SIG-M5 treated with dmso at 0.1 percent for 504 hours (cell line): ENCODE measurements around the gene ADRA1B.

Experiments used
- DNase-seq: peaks from one replicate; lab custom pipeline; 2025; ENCODE audit not compliant: unreplicated experiment; lab: John Stamatoyannopoulos, UW

Gene ADRA1B

GRCh38 chr5:159928122-159928909 is 12.0 kb downstream of the ADRA1B start:
- DNase-seq = no peak

DNA sequence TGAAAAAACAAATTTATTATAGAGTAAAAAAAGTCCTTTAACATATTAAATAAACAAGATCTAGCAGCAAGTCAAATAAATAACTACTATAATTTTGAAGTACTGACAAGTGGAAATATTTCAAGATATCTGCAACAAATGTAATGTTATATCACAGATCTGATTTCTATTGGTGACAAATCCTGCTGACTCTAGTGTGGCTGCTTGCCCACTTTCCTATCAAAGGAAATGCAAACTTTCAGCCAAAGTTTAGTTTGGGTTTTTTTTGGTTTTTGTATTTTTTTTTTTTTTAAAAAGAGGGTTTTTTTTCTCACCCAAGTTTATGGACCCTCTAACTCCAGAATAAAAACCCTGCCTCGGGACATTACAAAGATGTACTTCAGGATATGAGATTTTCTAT is 12.9 kb downstream of the ADRA1B start:
- no peak for DNase-seq

GRCh38 chr5:159933531-159934485 is 17.5 kb downstream of the ADRA1B start:
- DNase-seq = no peak

- DNase-seq = no peak
Measured at GRCh38 chr5:159935946-159936345, 19.7 kb downstream of the ADRA1B start.

DNA sequence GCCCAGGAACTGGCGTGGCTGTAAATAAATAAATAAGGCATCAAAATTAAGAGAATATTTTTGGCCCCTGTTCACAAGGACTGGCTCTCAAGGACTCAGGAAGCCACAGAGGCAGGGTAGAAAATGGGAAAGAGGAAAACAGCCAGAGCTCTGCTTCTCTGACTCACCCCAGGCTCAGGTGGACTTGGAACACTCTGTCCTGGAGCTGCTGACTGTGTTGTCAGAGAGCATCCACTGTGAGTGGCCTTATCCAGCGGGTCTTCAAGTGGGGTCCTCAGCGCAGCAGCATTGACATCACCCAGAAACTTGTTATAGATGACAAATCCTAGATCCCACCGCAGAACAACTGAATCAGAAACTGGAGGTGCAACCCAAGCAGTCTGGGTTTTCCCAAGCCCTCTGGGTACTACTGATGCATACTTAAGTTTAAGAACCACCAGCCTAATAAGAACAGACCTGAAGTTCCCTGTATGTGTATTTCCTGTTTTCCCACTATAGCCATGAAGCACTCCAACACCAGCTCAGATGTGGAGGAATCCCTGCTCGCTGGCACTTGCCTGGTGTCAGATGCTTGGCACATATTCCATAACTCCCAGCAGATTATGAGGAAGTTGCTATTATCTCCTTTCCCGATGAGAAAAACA is 20.5 kb downstream of the ADRA1B start:
- DNase-seq = no peak

DNA sequence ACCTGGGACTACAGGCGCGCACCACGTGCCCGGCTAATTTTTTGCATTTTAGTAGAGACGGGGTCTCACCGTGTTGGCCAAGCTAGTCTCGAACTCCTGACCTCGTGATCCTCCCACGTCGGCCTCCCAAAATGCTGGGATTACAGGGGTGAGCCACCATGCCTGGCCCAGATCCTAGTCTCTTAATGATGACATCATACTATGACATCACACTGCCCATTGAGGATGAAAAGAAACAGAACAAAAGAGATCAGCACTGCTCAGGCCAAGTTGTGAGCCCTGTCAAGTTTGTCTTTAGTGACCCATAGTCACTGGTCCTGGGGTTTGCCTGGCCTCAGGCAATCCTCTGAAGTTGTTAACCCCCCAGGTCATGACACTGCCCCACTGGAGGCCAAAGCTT is 21.3 kb downstream of the ADRA1B start:
- no peak for DNase-seq

DNA sequence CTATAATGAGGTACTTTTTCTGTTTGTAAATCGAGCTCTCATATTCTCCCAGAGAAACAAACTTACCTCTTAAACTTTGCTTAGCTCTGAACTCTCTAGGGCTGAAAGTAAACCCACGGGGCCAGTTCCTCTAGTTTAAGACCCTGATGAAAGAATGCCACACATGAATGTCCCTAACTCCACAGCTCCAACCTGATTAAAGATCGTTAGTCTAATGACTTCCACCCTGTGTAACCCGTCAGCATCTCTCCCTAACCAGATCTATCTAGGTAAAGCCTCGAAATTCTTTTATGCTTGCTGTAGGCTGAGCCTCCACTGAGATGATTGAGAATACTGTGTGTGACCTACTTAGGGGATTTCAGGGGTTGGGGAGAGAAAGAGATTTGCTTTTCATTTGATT is 27.0 kb downstream of the ADRA1B start:
- no peak for DNase-seq

GRCh38 chr5:159944056-159944600 is 27.8 kb downstream of the ADRA1B start:
- no peak for DNase-seq

GRCh38 chr5:159945359-159945758 is 29.1 kb downstream of the ADRA1B start:
- no peak for DNase-seq

DNA sequence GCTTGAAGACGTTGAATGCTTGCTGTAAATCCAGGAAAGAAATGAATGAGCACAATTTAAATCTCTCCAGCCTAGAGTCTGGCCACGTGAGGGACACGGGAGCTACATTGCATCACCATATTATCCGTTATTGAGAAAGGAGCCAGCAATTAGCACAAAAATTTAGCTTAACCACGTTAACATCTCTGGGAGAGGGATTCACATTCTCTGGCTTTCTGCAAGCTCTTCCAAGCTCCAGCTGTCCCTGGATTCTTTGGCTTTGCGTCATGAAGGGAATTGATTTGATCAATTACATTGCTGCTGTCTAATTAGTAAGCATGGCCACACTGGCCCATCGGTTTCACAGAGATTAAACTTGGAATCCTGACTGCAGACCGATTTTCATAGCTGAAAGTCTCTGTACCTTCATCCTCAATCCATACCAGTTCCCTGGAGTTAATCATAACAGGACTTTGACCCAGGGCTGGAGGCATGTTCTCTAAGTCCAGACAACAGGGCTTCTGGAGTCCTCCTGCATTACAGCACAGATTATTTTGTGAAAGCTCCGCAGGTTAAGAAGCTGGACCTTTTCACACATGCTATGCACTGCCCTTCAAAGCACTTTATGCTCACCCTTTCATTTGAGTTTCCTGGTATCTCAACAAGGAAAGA is 31.6 kb downstream of the ADRA1B start:
- peak; percentile 8 for DNase-seq

DNA sequence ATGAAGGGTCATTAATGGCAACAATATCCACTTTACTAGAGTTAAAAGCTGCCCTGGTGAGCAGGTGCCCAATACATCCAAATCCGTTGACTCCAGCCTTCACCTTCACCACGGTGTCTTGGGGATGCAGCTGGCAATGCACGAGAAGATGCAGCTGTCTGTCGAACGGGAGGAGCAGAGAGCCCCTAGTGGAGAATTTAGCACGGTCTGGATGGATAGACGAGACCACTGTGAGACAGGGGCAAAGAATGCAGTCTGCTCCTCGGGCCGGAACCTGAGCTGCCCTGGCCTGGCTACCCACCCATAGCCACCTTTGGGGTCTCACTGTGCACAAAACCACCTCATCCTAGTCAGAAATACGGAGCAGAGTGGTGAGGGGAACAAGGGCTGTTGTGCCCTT is 35.1 kb downstream of the ADRA1B start:
- no peak for DNase-seq

- DNase-seq = no peak
Measured at GRCh38 chr5:159951834-159952233, 35.6 kb downstream of the ADRA1B start.

DNA sequence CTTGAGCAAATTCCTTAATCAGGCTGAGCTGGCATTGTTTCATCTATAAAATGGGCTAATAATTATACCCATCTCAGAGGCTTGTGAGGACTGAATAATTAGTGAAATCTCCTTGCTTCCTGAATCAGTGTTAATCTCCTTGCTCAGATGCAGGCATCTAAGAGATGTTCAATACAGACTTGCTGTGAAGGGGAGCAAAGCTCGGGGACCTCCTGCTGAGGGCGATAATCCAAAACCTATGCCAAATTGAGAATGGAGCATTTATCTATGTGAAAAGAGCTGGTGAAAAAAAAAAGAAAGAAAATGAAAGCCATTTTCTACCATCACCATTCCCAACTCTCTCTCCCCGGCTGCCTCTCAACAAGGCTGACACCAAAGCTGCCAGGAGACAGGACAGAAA is 37.3 kb downstream of the ADRA1B start:
- DNase-seq = no peak

DNA sequence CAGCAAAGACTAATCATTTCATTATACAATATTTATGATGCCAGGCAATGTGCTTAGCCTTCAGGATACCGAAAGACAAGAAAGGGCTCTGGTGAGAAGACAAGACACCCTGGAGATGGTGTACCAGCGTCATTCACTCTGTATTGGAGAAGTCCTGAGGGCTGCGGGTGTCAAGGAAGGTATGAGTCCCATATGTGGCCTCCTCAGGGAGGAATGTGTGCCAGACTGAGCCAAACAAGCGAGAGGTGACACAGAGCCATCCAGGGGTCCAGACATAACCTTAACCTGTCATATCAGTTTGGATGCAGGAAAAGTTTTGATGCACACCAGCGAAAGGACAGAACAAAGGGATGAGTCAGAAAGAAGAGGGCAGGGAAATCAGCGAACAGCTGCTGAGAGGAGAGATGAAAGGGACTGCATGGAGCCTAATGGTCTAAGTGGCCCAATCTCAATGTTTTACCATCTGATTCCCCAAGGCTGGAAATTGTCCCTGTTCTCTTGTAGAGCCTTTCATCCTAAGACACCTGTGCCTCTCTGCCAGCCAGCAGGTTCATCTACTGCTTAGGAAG is 38.9 kb downstream of the ADRA1B start:
- DNase-seq = no peak

GRCh38 chr5:159956074-159956473 is 39.8 kb downstream of the ADRA1B start:
- no peak for DNase-seq

- no peak for DNase-seq
Measured at GRCh38 chr5:159961176-159962160, 45.2 kb downstream of the ADRA1B start.

DNA sequence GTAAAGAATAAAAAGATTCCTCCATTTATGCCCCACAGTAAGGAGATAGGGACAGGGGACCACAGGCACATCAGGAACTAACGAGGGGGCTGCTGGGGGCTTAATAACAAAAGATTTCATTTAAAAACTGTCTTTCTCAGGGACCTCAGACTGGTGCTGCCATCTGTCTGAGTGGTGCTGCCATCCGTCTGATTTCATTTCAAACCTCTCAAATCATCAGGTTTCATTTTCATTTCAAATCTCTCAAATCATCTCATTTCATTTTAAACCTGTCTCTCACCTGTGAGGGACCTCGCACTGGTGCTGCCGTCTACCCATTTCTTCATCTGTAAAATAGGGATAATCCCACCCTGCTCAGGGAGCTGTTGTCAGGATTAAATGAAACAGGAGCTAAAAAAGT is 45.9 kb downstream of the ADRA1B start:
- DNase-seq = no peak

GRCh38 chr5:159963935-159964334 is 47.7 kb downstream of the ADRA1B start:
- DNase-seq = no peak
